ENCODE data around the gene KLK10.
A peak's percentile ranks its signal among the peaks of the same experiment; 100 is the strongest.

KLK10 gene

DNA sequence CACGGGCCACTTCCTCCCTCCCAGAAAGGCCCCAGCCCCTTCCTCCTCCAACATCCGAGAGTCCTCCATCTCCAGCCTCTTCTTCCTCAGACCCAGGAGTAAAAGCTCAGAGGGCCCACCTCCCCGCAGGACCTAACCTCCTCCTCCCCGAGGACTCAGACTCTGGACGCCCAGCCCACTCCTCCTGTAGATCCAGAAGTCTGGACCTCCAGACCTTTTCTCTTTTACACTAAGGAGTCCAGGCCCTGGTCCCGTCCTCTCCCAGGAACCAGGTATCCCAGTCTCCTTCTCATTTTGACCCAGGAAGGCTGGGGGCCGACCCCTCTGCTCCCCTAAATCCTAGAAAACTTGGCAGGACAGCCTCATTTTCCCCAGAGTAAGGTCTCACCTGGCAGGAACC is 16.2 kb downstream of the KLK10 start:
- TF ChIP-seq, protein P1, sequence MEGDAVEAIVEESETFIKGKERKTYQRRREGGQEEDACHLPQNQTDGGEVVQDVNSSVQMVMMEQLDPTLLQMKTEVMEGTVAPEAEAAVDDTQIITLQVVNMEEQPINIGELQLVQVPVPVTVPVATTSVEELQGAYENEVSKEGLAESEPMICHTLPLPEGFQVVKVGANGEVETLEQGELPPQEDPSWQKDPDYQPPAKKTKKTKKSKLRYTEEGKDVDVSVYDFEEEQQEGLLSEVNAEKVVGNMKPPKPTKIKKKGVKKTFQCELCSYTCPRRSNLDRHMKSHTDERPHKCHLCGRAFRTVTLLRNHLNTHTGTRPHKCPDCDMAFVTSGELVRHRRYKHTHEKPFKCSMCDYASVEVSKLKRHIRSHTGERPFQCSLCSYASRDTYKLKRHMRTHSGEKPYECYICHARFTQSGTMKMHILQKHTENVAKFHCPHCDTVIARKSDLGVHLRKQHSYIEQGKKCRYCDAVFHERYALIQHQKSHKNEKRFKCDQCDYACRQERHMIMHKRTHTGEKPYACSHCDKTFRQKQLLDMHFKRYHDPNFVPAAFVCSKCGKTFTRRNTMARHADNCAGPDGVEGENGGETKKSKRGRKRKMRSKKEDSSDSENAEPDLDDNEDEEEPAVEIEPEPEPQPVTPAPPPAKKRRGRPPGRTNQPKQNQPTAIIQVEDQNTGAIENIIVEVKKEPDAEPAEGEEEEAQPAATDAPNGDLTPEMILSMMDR (IDR thresholded peaks at IDR 0.05; ENCODE audit: low read depth, low read length): no peak
- no peak for DNase-seq (ENCODE audit: low read depth in 2 of 2)
- H3K4me3 ChIP-seq (replicated peaks in 1 of 2; ENCODE audit: low read depth in 2 of 2, low read length in 2 of 2): no peak overlapping the region

DNA sequence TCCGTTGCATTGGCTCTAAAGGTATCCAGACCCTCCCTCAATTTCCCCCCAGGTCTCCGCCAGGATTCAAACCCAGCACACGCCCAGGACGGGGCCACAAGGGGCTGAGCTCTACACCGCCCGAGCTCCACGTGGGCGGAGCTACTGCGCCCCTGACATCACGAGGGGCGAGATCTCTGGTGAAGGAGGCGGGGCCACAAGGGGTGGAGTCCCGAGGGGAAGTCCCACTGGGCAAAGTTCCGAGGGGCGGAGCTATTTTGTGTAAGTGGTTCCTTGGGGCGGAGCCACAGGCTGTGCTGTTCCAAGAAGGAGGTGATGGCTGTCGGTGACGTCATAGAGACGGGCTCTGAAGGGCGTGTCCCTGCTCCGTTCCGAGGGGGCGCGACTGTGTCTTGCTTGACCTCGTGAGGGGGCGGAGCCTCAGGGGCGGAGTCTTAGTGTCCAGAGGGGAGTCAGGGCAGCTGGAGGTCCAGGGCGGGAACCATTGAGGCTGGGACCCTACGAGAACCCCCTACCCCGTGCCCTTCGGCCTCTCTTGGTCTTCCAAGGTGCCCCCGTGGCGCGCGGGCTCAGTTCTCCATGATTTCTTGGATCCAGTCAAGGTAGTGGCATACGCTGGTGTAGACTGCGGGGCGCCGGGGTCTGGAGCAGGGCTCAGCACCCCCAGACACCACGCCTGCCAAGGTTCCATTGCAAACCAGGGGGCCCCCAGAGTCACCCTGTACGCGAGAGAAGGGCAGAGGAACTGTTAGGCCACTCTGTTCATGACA is 16.8 kb downstream of the KLK10 start:
- TF ChIP-seq, protein P1 (IDR thresholded peaks at IDR 0.05; ENCODE audit: low read depth, low read length): no peak
- peak; percentile 4 to 18 for DNase-seq (ENCODE audit: low read depth in 2 of 2)
- H3K4me3 ChIP-seq (replicated peaks in 1 of 2; ENCODE audit: low read depth in 2 of 2, low read length in 2 of 2): no peak overlapping the region

DNA sequence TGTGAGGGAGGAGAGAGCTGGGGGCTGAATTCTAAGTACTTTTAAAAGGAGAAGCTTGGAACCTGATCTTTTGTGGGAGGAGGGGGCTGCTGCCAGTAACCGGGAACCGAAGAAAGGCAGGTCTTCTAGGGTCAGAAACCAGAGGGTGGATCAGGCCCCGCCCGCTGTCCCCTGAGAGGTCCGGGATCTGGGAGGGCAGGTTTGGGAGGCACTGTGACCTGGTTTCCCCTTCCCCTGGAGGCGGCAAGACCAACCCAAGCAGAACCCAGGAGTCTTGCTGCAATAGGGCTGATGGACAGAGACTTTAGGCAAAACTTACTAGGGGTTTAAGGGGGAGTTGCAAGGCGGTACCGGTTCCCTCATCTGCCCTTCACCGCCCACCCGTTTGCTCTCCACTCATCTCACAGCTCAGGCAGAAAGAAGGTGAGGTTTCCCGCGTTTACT is 17.4 kb downstream of the KLK10 start:
- no peak for DNase-seq (ENCODE audit: low read depth in 2 of 2)
- TF ChIP-seq, protein P1 (IDR thresholded peaks at IDR 0.05; ENCODE audit: low read depth, low read length): no peak
- no peak overlapping the region for H3K4me3 ChIP-seq (replicated peaks in 1 of 2; ENCODE audit: low read depth in 2 of 2, low read length in 2 of 2)

DNA sequence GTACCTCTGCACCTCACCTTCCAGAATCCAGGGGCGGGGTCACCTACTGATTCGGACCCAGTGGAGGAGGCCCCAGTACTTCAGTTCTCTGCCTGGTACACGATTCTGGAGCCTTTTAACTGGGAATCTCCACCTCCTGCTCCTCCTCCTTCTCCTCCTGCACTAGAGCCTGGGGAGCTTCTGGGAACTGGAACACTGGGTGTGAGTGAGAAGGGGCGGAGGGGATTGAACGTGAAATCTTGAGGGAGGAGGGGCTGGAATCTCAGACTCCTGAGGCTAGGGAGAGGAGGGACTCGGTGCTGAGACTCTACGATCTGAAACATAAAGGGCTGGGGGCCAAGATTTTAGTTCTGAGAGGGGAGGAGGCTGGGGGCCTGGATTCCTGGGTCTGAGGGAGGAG is 18.0 kb downstream of the KLK10 start, which contains the start of gene KLK8:
KLK8 (minus strand) TSS at position 90 of the 400 bp plus-strand sequence. CDS start 437 bp downstream, outside the sequence.
- no peak within 1 kb of the TSS for H3K4me3 ChIP-seq (replicated peaks in 1 of 2; ENCODE audit: low read depth in 2 of 2, low read length in 2 of 2)
- TF ChIP-seq, protein P1 (IDR thresholded peaks at IDR 0.05; ENCODE audit: low read depth, low read length): no peak
- no peak for DNase-seq (ENCODE audit: low read depth in 2 of 2)

DNA sequence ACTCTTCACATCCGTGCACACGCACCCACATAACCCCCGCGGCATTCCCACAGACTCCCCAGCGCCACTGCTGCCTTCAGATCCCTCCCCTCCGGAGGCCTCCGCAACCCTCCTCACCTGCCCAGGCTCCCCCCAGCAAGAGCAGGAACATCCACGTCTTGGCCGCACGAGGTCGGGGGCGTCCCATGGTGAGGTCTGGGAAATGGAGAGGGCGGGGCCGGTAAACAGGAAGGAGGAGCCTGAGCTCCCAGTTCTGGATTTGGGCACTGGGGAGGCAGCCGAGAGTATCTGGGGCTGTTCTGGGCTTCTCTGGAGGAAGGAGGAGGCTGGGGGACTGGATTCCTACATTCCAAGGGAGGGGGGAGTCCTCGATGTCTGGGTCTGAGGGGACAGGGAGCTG is 18.5 kb downstream of the KLK10 start:
- TF ChIP-seq, protein P1 (IDR thresholded peaks at IDR 0.05; ENCODE audit: low read depth, low read length): no peak
- no peak for DNase-seq (ENCODE audit: low read depth in 2 of 2)
- no peak overlapping the region for H3K4me3 ChIP-seq (replicated peaks in 1 of 2; ENCODE audit: low read depth in 2 of 2, low read length in 2 of 2)

DNA sequence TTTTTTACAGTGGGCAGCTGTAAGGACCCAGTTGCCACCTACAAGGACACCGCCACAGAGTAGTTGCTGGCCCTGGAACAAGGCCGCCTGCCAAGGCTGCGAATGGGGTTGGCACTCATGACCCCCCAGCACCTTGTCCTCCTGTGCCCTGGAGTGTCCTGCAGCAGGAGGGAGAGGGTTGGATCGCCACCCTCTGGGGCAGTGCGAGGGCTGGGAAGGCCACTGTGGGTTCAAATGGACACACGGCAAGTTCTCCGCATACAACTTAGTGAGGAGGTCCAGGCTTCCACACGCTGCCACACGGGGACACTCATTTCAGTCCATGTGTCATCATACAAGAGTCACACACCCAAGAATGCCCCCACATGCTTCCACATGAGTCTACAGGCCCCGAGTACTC is 19.1 kb downstream of the KLK10 start:
- no peak for DNase-seq (ENCODE audit: low read depth in 2 of 2)
- no peak overlapping the region for H3K4me3 ChIP-seq (replicated peaks in 1 of 2; ENCODE audit: low read depth in 2 of 2, low read length in 2 of 2)
- TF ChIP-seq, protein P1 (IDR thresholded peaks at IDR 0.05; ENCODE audit: low read depth, low read length): no peak
